Panc1 (cell line): ENCODE measurements around the gene HK3.
A peak's percentile ranks its signal among the peaks of the same experiment; 100 is the strongest.

Experiments
- CTCF ChIP-seq: fragments of 450-650 bp; IDR thresholded peaks from 2 replicates; pipeline ENCODE4 v1.5.1; 2017; ENCODE audit warnings: mild to moderate bottlenecking
- POLR2AphosphoS5 ChIP-seq: IDR thresholded peaks from 2 replicates; pipeline ENCODE4 v1.6.1; 2012; ENCODE audit warnings: mild to moderate bottlenecking, low read depth, low read length, moderate library complexity
- REST ChIP-seq, 2 experiments: IDR thresholded peaks; 2 replicates each; pipeline ENCODE4 v1.6.1; 2011 to 2012; ENCODE audit warnings: low read depth in 2 of 2, control low read depth in 1 of 2, low read length in 1 of 2, mild to moderate bottlenecking in 1 of 2, moderate library complexity in 1 of 2; ENCODE audit not compliant: insufficient read depth in 1 of 2
- SIN3A ChIP-seq: IDR thresholded peaks from 2 replicates; pipeline ENCODE4 v1.6.1; 2012; ENCODE audit warnings: low read depth, mild to moderate bottlenecking, low read length, moderate library complexity, borderline replicate concordance; ENCODE audit not compliant: insufficient read depth
- TCF7L2 ChIP-seq: IDR thresholded peaks from 2 replicates; pipeline ENCODE4 v1.6.1; 2011; ENCODE audit warnings: mild to moderate bottlenecking, low read depth, low read length, inconsistent platforms

DNA sequence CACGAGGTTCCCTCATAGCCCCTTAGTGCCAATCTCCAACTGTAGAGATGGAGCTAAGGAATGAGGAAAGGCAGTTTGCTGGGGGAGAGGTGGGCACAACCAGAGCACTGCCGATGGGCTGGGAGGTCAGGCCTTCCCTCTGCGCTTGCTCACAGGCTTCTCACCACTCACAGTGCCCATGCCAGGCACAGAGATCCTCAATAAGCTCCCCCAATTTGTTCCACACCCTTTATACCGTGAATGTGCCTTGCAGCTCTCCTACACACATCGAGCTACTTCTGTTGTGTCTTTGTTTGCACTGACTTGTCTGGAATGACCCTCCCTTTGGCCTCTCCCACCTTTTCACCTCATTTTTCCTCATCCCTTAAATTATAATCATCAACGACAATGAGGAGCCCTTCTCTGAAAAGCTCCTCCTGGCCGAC is 1.6 kb upstream of the HK3 start:
- no peak for TF ChIP-seq CTCF
- TF ChIP-seq POLR2AphosphoS5: peak; percentile 39; the same call in 1 of the 2 replicates
- no peak for TF ChIP-seq SIN3A
- no peak for TF ChIP-seq REST (IDR thresholded peaks at IDR 0.05; ENCODE audit: insufficient read depth in 1 of 2, low read depth in 2 of 2, low read length in 1 of 2)
- no peak for TF ChIP-seq TCF7L2
